HepG2 (cell line): ENCODE measurements around the gene CT55.

ENCODE experiments used
- CEBPZ ChIP-seq: IDR thresholded peaks from 2 replicates; pipeline ENCODE4 v1.6.1; 2012; ENCODE audit warnings: low read length, improper control_type of control experiment
- CTCF ChIP-seq: sonication (generic); formaldehyde crosslinking; IDR thresholded peaks from 2 replicates; pipeline ENCODE4 v1.5.0; 2020; ENCODE audit warnings: mild to moderate bottlenecking, missing genetic modification reagents, moderate library complexity
- FOXO1 ChIP-seq: sonication (generic); formaldehyde crosslinking; IDR thresholded peaks from 2 replicates; pipeline ENCODE4 v1.4.0; 2020; ENCODE audit warnings: missing genetic modification reagents

GRCh38 chrX:135170468-135170867, 730 bp downstream of the CT55 start:
- TF ChIP-seq CTCF (CRISPR knock-in tag) (no peak), FOXO1 (CRISPR knock-in tag) (no peak), CEBPZ (no peak)
